ENCODE data around the gene KCNQ1.
A peak's percentile ranks its signal among the peaks of the same experiment; 100 is the strongest.

- TF ChIP-seq POLR2A (IDR thresholded peaks at IDR 0.05) (no peak), CTCF (IDR thresholded peaks at IDR 0.05) (peak in 3 of 6 experiments; percentile 25 to 50 (median 49))
These were observed 119.3 kb downstream of the KCNQ1 start for GRCh38 chr11:2564008-2564530.

All from adrenal gland (tissue), 5 donors.